Measurements from ENCODE around the gene RBP3. TPM values are rescaled to one million over a fixed set of nuclear protein-coding genes. Genes with fewer than 3 reads are reported as not detected.

The RBP3 gene
- not detected in 2 replicates for total RNA-seq (2014; rRNA removed; shearing (Covaris generic))

DNA sequence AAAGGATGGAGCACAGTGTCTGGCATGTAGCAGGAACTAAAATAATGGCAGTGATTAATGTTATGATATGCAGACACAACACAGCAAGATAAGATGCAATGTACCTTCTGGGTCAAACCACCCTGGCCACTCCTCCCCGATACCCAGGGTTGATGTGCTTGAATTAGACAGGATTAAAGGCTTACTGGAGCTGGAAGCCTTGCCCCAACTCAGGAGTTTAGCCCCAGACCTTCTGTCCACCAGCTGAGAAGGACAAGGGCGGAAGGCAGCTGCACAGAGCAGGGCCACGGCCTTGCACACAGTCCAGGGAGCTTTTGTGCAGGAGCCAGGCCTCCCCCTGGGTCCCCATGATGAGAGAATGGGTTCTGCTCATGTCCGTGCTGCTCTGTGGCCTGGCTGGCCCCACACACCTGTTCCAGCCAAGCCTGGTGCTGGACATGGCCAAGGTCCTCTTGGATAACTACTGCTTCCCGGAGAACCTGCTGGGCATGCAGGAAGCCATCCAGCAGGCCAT lies at the start of gene RBP3:
TSS of gene RBP3 (plus strand) at position 226 of the 514 bp plus-strand sequence. CDS start at position 348, 122 bp downstream.
- DNase-seq (ENCODE audit: low read depth): no peak

DNA sequence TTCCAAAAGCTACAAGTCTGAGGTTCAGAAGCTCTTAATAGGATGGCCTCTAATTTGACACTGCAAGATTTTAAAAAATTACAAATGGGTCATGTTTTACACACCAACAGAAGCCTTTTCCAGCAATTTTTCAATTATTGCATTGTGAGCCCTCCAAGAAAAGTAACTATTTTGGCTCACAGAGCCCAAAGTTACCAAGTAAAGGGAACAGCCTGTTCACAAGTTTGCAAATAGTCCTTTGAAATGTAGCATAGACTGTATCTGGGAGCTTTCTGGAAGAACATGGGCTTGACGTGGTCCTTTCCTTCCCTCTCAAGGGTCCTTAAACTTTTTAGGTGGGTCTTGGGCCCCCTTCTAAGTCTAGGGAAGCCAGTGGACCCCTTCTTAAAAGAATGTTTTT lies 49.4 kb upstream of the RBP3 start:
- no peak for DNase-seq (ENCODE audit: low read depth)

DNA sequence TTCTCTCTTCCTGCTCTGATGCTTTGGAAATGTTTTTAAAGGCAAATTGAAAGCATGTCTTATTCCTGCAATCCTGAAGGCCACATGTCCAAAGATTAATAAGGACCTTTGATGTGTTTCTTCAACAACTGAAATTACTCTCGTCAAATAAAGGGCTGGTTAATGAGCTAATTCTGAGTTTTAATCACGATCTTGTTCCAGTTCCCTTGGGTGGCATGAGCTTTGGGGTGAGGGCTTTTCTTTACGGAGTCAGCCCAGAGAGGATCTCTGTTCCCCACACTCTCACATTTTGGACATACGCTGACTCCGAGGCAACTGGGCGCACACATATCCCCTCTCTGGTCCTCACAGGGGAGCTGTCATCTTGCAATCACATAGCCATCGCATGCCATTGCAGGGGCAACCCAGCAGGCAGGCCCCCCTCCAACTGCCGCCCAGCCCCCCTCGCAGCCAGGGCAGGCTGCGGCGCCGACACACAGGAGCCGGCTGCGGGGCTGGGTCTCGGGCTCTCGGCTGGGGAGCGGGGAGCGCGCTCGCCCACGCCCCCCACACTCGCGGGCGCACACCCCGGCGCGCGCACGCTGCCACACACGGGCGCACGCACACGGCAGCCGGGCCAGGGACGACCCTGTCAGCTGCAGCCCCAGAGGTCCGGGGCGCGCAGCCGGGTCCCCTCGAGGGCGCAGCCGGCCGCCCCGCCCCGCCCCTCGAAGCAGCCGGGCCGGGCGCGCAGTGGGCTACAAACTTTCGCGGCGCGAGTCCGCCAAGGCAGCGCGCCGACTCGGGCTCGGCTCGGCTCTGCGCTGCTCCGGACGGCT lies 48.3 kb upstream of the RBP3 start, which contains the start of gene GDF10:
TSS of gene GDF10 (plus strand) at position 587 of the 818 bp plus-strand sequence. CDS start 455 bp downstream, outside the sequence.
- DNase-seq (ENCODE audit: low read depth): no peak

DNA sequence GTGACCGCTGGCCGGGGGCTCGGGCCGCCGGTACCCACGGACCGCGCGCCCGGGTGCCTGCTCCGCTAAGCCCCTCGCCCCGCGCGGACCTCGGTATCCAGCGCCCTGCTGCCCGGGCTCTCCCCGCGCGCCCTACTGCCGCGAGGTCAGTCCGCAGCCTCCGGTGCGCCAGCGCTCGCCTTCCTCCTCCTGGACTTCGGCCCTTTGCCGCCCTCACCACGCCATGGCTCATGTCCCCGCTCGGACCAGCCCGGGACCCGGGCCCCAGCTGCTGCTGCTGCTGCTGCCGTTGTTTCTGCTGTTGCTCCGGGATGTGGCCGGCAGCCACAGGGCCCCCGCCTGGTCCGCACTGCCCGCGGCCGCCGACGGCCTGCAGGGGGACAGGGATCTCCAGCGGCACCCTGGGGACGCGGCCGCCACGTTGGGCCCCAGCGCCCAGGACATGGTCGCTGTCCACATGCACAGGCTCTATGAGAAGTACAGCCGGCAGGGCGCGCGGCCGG lies 47.7 kb upstream of the RBP3 start:
- DNase-seq (ENCODE audit: low read depth): no peak

DNA sequence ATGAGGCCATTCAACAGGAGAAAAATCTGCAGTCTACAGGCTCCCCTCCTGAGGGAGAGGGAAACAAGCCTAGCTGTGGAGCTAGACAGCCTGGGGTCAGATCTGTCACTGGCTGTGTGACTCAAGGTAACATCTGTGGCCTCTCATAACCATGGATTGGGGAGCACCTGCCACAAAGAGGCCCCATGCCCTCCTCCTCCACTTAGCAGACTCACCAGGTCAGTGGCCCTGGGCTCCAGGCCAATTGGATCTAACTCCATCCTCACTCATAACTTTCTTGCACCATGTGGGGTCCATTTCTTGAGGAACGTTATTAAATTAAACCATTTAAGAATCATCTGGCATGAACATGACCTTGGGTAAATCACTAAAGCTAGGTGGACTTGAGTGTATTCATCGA lies 46.3 kb upstream of the RBP3 start:
- no peak for DNase-seq (ENCODE audit: low read depth)

DNA sequence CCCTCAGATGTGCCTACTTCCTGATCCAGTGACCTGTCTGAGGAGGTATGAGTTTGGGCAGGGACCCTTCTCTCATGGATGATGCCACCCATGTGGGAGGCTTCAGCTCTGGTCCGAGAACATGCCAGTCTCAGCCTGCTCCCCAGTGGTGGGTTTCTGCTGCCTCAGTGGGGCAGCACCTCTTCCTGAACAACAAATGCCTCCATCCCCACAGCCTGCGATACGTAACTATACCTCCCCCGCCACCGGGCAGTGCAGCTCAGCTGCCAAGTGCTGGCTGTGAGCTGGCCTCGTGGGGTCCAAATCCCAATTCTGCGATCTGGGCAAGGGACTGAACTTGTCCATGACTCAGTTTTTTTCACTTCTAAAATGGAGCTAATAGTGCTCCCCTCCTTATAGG lies 45.1 kb upstream of the RBP3 start:
- DNase-seq (ENCODE audit: low read depth): no peak

DNA sequence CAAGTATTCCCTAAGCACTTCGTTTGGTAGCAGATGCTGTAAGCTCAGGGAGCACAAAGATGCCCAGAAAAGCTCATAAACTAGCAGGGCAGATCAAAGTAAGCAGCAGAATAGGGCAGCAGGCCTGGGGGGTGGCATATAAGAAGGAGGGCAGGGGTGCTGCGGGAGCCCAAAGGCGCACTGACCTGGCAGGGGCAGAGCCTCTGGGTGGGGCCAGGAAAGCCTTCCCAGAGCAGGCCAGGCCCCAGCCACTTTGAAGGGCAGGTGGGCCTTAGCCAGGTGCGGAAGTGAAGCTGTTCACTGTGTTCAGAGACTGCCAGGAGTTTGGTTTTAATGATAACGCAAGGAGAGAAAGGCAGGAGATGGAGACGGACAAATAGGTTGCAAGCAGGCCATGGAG lies 44.3 kb upstream of the RBP3 start:
- no peak for DNase-seq (ENCODE audit: low read depth)

DNA sequence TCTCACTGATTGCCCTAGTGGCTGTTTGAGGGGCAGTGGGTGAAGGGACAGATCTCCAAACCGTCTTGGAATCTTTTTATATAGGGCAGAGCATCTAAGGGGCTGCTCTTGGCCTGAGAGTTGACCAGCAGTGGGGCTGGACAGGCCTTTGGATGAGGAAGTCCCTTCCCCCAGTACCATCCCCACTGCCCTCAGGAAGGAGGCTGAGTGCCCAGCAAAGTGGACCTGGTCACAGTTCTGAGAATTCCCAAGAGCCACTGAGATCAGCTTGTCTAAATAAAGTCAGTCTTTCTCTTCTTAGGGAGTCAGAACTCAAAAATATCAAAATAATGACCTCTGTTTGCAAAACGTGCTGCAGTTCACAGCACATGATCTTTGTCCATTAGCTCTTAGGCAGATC lies 42.6 kb upstream of the RBP3 start:
- no peak for DNase-seq (ENCODE audit: low read depth)

DNA sequence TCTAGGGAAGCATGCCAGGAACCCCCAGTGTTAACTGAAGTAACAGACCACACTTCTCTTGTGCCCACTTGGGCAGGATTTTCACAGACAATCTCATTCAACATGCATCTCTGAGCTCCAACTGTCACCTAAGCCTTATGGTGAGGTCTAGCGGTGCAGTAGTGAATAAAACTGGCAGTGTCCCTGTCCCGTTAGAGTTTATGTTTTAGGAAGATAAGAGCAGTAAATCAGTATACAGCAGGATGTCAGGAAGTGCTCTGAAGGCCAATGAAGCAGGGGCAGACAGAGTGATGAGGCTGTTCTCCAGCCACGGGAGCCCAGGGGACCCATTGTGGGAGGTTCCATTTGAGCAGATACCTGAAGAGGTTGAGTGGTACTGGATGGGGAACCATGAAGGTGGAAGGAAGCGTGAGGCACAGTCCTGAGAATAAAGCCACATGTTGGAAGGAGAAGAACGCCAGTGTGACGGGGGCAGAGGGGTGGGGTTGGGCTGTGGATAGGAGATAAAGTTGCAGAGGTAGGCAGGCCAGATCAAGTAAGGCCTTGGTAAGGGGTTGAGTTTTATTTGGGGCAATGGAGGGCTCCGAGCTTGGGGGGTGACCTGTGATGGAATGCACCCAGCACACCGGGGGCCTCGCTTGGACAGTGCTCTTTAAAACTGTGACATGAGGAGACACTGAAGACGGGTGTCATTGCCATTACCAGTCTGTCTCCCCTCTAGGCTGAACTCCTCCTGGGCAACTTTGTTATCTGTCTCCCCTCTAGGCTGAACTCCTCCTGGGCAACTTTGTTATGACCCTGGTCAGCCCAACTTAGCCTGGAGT lies 41.6 kb upstream of the RBP3 start:
- DNase-seq (ENCODE audit: low read depth): no peak

DNA sequence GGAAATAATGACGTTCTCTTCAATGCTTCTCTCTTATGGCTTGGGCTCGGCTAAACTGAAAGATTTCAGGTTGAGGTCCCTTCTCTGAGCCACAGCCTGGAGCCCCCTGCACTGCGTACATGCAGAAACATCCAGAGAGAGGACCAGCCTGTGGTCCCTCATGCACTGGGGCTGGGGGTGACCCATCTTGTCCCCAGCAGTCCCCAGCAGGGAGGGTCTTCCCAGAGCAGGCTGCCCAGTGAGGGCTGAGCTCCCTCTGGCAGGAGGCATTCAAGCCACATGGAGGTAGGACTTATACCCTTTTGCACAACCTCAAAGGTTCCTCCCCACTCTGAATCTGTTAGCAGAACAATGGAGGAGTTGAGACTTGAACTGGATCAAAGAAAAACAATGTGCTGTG lies 40.8 kb upstream of the RBP3 start:
- DNase-seq (ENCODE audit: low read depth): no peak

DNA sequence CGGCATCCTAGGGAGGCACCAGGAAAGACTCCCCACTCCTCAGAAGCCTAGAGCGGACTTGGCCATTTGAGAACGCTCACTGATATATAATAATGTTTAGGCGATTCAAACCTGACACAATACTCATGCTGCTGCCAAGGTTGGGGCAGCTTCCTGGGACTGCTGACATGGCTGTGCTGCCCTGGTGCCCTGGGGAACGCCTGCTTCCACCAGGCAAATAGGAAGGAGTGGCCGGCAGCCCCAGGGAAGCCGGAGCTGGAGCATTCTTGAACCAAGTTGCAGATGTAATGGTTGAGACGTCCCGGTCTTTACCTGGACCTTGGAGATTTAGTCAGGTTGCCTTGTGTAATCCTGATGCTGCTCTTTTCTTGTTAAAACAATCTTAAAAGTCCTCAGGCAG lies 39.4 kb upstream of the RBP3 start:
- DNase-seq (ENCODE audit: low read depth): no peak

DNA sequence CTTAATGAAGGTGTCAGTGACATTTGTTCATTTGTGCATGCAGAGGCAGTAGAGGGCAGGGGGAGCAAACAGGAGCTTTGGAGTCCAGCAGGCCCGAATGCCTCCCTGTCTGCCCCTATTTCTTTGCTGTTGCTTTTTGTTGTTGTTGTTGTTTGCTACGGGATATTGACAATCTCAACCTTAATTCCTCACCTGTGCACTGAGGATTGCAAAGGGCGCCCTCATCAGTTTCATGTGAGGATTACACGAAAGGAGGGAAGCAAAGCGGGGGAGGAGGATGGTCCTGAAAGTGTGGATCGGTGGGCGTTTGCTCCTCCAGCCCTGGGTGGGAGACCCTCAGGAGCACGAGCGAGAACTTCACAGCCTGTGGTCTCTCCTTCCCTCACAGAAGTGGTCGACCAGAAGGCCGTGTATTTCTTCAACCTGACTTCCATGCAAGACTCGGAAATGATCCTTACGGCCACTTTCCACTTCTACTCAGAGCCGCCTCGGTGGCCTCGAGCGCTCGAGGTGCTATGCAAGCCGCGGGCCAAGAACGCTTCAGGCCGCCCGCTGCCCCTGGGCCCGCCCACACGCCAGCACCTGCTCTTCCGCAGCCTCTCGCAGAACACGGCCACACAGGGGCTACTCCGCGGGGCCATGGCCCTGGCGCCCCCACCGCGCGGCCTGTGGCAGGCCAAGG lies 38.6 kb upstream of the RBP3 start:
- no peak for DNase-seq (ENCODE audit: low read depth)

DNA sequence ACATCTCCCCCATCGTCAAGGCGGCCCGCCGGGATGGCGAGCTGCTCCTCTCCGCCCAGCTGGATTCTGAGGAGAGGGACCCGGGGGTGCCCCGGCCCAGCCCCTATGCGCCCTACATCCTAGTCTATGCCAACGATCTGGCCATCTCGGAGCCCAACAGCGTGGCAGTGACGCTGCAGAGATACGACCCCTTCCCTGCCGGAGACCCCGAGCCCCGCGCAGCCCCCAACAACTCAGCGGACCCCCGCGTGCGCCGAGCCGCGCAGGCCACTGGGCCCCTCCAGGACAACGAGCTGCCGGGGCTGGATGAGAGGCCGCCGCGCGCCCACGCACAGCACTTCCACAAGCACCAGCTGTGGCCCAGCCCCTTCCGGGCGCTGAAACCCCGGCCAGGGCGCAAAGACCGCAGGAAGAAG lies 38.1 kb upstream of the RBP3 start:
- DNase-seq (ENCODE audit: low read depth): no peak

DNA sequence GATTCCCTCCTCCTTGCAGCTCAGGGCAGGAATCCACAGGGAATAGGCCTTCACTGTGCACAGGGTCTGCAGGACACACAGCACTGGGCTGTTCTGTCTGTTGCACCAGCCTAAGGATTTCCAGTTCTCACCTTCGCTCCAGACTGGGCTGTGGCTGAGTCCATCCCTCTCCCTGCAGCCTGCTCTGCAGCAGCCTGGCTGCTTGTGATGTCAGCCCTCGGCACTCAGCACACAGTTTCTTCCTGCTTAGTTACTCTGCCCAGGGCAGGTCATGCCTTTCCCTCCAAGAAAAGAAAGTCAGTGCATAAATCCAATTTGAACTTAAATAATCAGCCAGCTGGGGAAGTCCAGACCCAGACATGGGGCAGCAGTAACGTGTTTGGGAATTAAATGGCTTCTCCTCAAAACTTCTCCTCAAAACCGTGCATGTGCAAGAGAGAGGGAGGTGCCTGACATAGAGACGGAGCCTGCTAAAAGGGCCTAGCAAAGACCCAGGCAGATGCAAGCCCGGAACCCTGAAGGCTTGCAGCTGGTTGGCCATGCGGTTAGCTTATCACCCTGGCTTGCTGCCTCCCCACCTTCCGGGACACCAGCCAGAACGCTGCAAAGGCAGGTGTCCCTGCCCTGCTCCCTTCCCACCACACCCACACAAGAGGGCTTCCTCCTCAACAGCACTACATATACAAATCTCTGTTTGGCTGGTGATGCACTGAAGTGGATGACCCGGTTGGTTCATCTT lies 36.8 kb upstream of the RBP3 start:
- no peak for DNase-seq (ENCODE audit: low read depth)

DNA sequence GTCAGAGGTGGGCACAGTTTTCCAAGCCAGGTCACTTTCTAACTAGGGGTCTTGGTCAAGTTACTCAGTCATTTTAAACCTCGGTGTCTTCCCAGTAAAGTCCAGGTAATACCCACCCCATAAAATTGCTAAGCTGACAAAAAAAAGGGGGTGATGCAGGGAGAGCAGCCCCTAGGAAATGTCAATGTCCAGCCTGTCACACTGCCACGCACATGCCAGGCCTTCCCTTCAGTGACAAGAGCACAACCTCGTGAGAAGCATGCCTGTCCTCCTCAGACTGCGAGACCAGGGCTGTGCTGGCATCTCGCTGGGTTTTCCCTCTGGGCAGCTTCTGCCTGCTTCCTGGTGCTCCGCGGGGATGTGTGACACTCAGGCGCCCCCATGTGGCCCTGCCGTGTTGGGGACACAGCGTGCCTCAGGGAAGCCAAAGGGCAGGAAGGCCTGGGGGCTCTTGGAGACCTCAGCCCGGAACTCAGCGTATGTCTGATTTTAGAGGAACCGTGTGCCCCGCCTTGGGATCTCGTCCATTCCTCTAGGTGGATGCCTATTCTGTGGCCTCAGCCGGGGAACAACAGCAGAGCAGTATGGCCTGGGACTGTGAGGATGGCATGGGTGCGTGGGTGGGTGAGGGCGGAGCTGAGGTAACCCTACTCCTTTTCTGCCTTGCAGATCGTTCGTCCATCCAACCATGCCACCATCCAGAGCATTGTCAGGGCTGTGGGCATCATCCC lies 36.1 kb upstream of the RBP3 start:
- DNase-seq (ENCODE audit: low read depth): peak; percentile 68

DNA sequence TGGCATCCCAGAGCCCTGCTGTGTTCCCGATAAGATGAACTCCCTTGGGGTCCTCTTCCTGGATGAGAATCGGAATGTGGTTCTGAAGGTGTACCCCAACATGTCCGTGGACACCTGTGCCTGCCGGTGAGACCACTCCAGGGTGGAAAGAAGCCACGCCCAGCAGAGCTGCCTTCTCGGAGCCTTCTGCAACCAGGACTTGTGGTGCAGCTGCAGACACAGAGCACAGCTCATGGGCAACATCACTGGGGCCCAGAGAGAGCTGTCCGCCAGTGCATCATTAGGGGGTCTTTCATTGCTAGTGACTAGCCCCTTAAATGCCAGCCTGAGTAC lies 35.5 kb upstream of the RBP3 start:
- DNase-seq (ENCODE audit: low read depth): no peak

DNA sequence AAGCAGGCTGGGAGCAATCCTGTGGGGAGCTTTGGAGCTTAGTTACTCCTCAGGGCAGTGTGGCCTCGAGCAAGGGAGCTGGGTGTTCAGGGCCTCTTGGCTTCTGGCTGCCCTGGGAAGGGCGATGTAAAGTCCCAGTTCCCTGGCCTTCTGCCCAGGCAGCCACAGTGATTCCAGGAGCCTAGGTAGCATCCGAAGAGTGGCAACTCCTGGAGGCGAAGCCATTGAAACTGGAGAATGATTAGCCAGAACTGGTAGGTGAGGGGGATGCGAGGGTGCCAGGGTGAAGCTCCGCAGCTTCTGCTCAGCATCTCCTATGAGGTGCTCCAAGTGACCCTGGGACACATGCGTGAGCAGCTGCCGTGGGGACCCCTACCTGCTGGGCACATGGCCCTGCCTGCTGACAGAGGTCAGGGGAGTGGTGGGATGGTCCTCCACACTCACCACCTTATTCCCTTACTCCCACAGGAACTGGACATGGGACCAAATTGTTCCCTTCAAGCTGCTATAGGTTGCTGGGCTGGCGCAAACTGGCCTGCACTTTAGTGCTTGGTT lies 33.7 kb upstream of the RBP3 start:
- no peak for DNase-seq (ENCODE audit: low read depth)

DNA sequence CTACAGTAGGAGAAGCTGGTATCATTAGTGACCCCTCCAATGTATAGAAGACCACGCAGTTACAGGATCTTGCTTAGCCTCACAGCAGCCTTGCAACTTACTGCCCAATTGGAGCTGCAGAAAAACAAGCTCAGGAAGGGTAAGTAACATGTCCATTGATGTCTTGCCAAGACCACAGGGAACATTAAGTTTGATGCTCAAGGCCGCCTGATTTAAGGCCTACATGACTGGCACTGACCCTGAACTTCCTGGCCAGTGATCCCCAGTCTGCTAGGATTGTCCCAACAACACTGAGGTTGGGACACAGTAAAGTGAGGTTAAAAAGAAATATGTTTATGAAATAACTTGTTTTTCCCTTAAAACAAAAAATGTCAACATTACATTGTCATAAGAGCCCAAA lies 32.7 kb upstream of the RBP3 start:
- DNase-seq (ENCODE audit: low read depth): no peak

DNA sequence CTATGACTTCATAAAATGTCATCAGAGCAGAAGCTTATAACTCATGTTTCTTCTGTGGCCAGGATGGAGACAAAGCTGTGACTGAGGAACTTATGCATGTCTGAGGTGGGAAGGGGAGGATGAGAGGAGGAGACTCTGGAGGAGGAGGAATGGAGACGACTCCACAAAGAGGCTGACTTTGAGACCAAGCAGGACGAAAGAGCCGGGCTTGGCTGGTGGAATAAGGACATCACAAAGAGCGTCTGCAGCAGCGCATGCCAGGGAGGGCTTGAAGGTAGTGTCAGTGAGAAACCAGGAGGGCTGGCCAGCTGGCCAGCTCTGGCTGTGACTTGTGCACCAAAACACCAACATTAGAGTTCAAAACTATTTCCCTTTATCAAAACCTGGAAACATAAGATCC lies 32.0 kb upstream of the RBP3 start:
- DNase-seq (ENCODE audit: low read depth): no peak

DNA sequence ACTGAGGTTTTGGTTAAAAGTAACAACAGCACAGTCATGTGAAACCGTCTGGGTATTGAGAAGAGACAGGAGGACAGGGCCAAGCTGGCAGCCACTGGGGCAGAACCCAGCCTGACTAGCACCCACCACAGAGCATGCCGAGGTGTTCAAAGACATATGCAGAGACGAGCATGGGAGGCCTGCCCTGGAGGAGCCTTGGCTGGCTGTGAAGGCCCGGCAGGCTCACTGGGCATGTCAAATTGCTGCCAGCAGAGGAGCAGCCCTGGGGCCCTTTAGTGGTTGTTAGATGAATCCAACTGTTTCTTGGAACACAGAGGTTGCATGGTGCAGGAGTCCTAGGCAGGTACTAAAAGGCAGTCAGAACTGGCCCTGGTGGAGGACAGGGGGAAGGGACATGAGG lies 30.9 kb upstream of the RBP3 start:
- no peak for DNase-seq (ENCODE audit: low read depth)

All from M059J (cell line).